Stimulated activated CD4-positive, alpha-beta T cell treated with anti-CD3 and anti-CD28 coated beads, Interleukin-4, amount 100 ng/mL, for 48 hours (primary cell): ENCODE data around the gene NFATC2.
"Not testable (repeated sequence)": the region's sequence is repeated elsewhere in the genome, so short reads cannot be mapped to it uniquely, and the experiment has no call there.

Experiments used
- DNase-seq, 2 donors: peaks; one replicate each; pipeline ENCODE4 v3.0.0-alpha.2; 2020; ENCODE audit warnings: low read depth in 2 of 2

The NFATC2 gene

DNA sequence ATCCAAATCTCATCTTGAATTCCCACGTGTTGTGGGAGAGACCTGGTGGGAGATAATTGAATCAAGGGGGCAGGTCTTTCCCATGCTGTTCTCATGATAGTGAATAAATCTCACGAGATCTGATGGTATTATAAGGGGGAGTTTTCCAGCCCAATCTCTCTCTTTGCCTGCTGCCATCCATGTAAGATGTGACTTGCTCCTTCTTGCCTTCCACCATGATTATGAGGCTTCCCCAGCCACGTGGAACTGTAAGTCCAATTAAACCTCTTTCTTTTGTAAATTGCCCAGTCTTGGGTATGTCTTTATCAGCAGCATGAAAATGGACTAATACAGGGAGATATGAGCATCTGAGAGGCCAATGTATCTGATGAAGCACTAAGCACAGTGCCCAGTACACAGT is 26.0 kb upstream of the NFATC2 start:
- DNase-seq = not testable (repeated sequence)

- DNase-seq = no peak
Observed at GRCh38 chr20:51567622-51568021, 25.1 kb upstream of the NFATC2 start.

GRCh38 chr20:51566594-51566993 is 24.1 kb upstream of the NFATC2 start:
- DNase-seq = no peak

DNA sequence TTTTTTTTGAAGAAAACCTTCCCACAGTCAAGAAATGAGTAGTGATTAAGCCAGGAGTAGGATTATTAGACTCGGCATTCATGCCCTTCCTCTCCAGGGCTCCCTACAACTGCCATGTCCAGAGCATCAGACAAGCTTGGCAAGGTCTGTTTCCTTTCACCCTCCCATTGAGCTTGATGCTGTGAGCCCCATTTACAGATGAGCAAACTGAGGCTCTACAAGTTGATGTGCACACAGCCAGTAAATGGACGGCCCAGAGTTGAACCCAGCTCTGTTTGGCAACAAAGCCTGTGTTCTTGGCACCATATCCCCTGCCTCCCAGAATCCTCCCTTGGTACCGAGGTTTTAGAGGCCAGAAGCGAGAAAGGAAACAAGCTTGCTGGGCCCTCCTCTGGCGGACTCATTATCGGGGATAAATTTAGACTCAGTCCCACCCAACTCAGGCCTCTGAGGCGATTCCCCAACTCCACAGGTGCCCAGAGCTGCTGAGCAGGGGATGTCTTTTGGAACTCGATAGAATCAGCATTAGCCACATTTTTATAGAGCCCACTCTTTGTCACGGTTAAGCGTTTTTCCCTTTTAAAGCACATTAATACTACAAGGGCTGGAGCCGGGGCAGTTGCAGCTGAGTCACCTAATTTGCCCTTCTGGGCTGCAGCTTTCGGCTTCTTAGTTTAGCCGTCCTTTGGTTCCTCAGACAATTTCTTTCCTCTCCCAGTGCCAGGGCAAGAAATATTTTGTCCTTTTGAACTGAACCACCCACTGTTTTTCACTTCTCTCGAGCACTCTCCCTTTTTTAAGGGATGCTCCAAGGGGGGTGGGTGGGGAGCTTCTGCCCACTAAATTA is 23.0 kb upstream of the NFATC2 start:
- no peak for DNase-seq

DNA sequence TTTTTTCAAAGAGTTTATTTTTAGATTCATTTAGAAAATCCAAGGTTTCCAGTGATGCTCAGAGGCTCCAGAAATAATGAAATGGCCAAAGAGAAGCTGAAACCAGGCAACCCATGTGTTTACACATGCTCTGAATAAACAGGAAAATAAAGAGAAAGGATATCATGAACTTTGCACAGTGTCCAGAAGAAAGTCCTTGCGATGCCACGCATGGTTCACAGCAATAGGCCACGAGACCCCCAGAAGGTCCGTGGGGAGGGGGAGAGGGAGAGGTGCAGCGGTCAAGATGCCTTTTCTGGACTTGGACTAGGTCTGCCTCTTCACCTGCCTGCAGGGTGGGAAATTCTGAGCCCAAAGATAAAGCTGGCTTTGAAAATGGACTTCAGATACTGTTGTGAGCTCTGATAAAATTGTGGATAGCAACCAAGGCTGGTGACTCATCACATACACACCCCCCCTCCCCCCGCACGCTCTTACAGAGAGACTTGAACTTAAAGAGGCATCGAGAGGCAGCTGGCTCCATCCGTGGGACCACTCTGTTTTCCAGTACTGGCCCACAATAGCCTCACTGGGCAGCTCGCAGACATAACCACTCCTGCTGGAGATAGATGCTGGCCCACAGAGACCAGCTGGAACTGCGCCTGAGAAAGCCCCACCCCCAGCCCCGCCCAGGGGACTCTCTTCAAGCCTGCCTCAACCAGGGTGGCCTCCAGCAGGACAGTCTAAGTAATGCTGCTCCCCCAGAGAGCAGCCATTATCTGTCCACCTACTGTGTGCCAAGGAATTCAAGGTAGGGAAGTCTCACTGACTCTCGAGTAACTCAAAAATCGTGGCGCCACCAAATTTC is 21.2 kb upstream of the NFATC2 start:
- peak in 1 of 2 donors; percentile 16 for DNase-seq

GRCh38 chr20:51563174-51563485 is 20.6 kb upstream of the NFATC2 start:
- DNase-seq = no peak

GRCh38 chr20:51562332-51563173 is 20.0 kb upstream of the NFATC2 start:
- DNase-seq = no peak

GRCh38 chr20:51562027-51562331 is 19.5 kb upstream of the NFATC2 start:
- DNase-seq = no peak

GRCh38 chr20:51560550-51561307 is 18.2 kb upstream of the NFATC2 start:
- DNase-seq = no peak

DNA sequence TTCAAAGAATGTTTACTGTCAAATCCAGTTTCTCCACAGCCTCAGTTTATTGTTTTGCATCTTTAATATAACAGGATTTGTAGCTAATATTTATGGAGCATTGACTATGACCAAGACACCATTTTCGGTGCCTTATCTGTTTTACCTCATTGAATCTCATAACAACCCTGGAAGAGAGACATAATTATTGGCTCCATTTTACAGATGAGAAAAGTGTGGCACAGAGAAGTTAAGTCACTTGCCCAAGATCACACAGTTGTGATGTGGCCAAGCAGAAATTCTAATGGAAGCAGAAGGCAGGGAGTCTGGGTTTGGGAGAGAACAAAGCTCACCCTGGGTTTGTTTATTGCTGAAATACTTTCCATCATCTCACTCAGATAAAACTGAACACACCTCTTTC is 17.5 kb upstream of the NFATC2 start:
- no peak for DNase-seq

DNA sequence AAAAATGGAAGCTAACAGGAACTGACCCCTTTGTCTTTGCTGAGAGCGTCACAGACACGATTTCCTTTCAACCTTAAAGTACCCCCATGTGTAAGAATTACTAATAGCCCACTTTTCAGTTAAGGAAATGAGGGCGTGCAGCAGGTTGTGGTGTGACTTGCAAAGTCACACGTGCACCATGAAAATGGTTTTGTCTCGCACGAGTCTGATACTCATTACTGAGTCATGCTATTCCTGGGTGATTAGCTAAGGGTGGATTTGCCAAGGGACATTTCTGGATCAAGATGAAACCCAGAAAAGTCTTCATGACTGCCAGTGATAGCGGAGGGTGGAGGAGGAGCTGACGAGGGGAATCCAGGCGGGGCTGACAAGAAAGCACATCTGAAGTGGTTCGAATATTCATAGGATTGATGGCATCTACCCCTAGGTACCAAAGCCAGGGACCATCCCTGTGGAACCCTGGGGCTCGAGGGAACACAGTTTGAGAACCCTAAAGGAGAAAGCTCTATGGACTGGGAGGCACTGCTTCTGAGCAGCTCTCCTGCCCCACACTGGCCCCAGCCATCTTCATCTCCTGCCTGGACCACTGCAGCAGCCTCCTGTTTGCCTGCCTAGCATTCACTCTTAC is 12.1 kb upstream of the NFATC2 start:
- DNase-seq = no peak

- DNase-seq = no peak
Observed at GRCh38 chr20:51553897-51554486, 11.5 kb upstream of the NFATC2 start.

- no peak for DNase-seq
Observed at GRCh38 chr20:51551186-51551585, 8.7 kb upstream of the NFATC2 start.

DNA sequence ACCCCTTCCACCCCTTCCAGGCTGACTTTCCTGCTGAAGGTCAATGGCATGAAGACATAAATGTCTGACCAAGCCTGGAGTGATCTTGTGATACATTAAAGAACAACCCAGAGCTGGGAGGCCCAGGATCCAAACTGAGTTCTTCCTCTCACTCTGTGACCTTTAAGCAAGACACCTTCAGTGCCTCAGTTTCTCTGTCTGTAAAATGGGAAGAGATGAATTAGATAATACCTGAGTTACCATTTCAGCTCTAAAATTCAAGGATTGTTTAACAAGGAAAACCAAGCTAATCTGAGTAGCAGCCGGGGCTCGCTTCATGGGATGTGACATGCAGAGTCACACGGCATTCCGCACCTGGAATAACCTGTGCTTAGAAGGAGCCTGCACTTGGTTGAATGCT is 7.0 kb upstream of the NFATC2 start:
- no peak for DNase-seq

DNA sequence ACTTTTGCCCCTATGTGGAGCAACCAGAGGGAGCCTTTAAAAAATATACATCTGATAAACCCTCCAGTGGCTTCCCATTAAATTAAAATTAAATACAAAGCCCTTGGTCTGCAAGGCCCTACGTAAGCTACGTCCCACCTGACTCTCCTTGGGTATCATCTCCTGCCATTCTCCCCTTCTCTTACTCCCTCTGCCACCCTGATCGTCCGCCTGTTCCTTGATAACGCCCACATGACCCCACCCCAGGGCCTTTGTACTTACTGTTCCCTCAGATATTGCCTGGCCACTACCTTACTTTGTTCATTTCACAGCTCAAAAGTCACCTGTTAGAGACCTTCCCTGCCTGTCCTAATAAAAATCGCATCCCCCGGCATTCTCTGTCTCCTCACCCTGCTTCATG is 5.4 kb upstream of the NFATC2 start:
- no peak for DNase-seq

- DNase-seq = no peak
Observed at GRCh38 chr20:51545515-51545914, 3.0 kb upstream of the NFATC2 start.

- DNase-seq = no peak
Observed at GRCh38 chr20:51543422-51543788, 886 bp upstream of the NFATC2 start.

DNA sequence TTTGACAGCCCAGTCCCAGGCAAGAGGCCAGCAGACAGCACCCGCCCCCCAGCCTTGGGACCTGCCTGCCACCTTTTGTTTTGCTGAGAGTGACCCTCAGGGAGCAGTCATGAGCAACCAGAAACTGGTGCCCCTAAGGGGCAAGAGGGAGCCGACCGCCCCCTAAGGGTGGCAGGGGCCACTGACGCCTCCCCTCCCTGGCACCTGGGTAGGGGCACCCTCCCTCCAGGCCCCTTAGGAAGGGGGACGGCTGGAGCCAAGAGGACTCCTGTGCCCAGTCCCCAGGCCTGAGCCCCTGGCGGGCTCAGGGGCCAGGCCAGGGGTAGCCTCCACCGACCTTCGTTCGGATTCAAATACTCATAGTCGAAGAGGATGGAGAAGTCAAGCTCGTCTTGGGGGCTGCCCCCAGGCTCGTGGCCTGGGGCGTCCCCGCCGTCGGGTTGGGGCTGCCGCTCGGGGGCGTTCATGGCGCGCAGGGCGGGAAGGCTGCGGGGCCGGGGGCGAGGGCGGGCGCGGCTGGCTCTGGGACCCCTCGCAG is 417 bp downstream of the NFATC2 start:
- DNase-seq = no peak

- DNase-seq = peak; percentile 62 to 78
Observed at GRCh38 chr20:51541189-51542032, 1.1 kb downstream of the NFATC2 start.

DNA sequence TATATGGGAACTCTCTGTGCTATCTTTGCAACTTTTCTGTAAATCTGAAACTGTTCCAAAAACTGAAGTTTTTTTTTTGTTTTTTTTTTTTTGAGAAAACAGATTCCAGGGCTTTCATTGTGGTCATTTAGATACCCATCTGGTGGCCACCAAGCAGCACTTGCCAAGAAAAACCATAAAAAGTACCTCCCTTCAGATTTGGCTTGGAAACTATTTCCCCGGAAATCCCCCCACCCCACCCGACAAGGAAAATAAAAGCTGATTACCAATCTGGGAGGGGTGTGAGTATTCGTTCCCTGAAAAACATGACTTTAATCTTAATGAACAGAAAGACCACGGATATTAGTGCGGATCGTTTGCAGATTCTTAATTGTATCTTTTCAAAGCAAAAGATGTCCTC is 1.9 kb downstream of the NFATC2 start:
- DNase-seq = no peak
